Measurements from ENCODE around the gene TM9SF4.
"Not testable (repeated sequence)": the region's sequence is repeated elsewhere in the genome, so short reads cannot be mapped to it uniquely, and the experiment has no call there.

Gene TM9SF4

DNA sequence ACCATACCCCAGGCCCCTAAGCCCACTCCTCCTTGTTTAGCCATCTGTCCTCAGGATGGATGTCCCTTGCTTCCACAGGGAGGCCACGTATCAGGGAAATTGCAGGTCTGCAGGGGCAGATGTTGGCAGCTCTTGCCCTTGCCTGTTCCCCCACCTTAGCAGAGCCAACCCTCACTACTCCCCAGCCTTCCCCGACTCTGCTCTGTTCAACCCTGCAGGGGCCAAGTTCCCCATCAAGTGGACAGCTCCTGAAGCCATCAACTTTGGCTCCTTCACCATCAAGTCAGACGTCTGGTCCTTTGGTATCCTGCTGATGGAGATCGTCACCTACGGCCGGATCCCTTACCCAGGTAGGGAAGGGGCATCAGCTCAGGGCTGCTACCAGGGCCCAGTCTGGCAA is 10.7 kb upstream of the TM9SF4 start:
- no peak for DNase-seq

DNA sequence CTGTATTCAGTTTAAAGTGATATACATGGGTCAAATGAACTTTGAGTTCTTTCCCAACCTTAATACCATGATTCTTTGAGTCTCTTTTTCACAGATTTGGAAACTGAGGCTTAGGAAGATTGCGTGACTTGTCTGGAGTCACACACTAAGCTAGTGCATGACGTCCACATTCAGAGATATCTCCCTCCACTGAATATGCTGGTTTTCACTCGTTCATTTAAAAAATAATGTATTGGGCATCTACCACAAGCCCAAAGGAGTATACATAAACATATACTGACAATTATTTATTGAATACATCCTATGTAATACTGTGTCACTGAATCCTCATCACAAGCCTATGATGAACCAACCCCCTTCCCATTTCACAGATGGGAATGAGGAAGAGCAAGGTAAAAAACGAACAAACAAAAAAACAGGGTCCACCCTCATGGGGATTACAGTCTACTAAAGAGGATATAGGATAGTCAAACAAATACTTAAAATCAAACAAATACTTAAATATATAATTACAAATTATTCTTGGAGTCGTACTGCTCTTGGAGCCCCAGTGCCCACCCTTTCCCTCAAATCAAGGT is 611 bp upstream of the TM9SF4 start:
- DNase-seq, result no peak

DNA sequence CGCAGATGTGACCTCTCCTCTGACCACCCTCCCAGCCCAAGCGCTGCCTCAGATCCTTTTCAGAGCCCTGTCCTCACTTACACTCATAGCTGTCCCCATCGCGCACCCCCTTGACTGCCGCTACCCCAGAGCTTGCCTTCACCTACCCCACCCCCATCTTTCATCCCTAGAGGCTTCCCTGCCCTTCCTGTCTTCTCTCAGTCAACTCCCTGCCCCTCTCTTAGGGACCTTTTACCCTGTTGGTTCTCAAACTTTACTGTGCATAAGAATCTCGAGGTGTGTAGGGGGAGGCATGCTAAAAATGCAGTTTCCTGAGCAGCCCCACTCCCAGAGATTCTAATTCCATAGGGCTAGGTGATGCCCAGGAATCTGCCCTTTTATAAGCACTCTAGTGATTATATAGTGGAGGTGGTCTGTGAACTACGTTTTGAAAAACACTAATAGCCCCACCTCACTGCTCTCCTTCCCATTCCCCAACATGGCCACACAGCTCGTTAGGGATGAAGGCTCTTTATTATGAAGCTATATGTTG is 725 bp downstream of the TM9SF4 start:
- DNase-seq, result no peak

DNA sequence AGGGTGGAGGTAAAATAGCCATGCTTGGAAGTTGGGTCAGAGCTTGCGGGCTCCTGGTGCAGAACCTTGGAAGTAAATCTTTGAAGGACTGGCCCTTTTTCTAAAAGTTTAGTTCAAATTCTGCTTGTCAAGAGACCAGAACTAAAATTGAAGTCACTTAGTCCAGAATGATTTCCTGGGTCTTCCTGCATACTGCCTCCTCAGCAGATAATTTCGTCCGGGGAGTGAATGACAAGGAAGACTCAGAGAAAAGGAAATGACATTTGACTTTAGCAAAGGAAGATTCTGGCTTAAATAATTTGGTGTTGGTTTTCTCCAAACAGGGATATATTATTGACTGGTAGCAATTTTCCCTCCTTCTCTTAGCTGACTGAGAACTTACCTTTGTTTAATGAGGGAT is 1.2 kb downstream of the TM9SF4 start:
- no peak for DNase-seq

- no peak for DNase-seq
These were observed 1.7 kb downstream of the TM9SF4 start for GRCh38 chr20:32111156-32111686.

DNA sequence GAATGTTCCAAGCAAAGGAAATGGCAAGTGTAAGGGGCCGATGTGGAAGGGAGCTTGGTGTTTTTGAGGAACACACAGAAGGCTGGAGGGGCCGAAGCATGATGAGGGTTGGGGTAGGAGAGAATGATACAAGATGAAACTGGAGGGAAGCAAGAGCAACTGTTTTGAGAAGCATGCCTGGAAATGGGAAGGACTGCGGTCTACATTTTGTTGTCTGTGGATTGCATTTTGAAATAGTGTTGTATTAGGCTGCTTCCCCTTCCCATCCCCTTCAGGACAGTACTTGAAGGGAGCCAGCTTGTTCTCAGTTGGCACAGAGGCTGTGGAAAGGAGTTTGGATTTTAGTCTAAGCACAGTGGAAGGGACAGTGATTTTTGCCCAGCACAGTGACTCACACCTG is 2.2 kb downstream of the TM9SF4 start:
- DNase-seq, result no peak

DNA sequence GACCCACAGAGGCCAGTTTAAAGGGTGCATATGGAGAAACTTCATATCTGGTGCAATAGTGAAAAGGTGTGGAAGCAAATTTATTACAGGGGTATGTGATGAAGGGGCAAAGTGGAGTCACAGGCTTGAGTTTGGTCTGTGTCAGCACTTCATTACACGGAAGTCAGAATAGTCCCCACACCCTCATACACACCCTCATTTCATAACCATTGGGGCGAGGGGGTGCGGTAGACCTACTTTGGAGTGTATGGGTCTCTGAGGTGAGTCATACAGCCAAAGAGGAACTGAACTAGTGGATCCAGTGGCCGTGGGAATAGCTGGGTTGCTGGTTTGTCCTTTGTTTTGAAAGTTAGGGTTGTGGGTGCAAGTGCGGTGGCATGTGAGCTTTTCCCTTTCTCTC is 3.3 kb downstream of the TM9SF4 start:
- DNase-seq, result peak in 1 of 2 experiments; percentile 27

- no peak for DNase-seq
These were observed 4.2 kb downstream of the TM9SF4 start for GRCh38 chr20:32113591-32114260.

- DNase-seq, result no peak
These were observed 4.9 kb downstream of the TM9SF4 start for GRCh38 chr20:32114305-32114960.

- DNase-seq, result no peak
These were observed 5.8 kb downstream of the TM9SF4 start for GRCh38 chr20:32115211-32115767.

DNA sequence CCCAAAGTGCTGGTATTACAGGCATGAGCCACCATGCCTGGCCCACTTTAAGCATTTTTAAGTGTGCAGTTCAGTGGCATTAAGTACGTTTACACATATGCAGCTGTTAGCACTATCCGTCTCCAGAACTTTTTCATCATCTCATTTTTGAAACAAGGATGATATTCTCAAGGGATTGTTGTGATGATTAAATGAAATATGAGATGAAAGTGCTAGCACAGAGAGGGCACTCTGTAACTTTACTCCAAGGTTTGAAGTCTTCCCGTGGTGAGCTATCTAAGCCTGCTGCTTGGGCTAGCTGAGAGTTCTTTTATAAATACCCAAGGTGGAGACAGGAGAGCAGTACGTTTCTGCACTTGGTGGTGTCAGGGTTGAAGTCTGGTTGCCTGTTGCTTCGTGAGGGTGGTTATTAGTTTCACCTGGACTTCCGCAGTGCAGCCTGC is 6.6 kb downstream of the TM9SF4 start:
- DNase-seq, result no peak

- not testable (repeated sequence) for DNase-seq
These were observed 7.3 kb downstream of the TM9SF4 start for GRCh38 chr20:32116796-32117195.

GRCh38 chr20:32118427-32118826 is 8.9 kb downstream of the TM9SF4 start:
- not testable (repeated sequence) for DNase-seq

- DNase-seq, result no peak
These were observed 10.2 kb downstream of the TM9SF4 start for GRCh38 chr20:32119734-32120133.

- DNase-seq, result not testable (repeated sequence)
These were observed 12.4 kb downstream of the TM9SF4 start for GRCh38 chr20:32121908-32122307.

DNA sequence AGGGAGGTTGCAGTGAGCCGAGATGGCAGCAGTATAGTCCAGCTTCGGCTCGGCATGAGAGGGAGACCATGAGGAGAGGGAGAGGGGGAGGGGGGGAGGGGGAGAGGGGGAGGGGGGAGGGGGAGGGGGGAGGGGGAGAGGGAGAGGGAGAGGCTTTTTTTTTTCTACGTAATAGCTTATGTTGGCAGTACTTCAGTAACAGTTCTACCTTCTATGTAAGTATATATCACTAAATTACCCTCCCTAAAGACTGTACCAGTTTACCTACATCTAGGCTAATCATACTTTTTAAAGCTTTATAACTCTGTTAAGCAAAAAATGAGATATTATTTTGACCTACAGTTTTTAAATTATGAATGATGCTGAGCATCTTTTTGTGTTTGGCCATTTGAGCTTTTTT is 13.6 kb downstream of the TM9SF4 start:
- DNase-seq, result no peak

DNA sequence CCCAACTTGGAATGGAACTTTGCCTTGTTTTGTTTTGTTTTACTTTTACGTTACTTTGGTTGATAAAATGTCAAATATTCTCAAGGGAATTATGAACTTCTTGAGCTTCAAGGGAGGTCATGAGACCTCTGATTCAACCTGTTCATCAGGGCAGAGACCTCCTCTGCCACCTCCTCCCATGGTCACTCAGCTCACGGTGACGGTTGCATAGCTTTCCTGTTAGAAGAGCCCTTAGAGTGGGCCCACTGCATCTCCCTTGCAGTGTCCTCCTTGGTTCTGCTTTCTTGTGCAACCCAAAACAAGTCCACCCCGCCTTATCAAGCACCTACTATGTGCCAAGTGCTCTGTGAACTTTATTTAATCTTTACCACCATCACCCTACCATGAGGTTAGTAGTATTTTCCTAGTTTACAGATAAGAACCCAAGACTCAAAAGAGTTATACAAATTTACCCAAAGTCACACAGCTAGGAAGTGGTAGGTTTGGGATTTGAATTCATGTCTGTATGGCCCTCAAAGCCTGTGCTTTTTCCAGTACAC is 15.5 kb downstream of the TM9SF4 start:
- DNase-seq, result no peak

DNA sequence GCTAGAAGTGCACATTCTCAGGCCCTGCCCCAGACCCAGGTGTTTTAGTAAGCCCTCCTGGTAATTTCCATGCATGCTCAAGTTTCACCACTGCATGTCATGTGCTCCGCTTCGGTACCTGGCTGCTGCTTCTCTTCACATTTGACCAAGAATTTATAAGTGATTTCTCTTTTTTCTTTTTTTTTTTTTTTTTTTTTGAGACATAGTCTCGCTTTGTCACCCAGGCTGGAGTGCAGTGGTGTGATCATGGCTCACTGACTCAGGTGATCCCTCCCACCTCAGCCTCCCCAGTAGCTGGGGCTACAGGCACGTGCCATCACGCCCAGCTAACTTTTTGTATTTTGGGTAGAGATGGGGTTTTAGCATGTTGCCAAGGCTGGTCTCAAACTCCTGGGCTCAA is 16.0 kb downstream of the TM9SF4 start:
- DNase-seq, result no peak

DNA sequence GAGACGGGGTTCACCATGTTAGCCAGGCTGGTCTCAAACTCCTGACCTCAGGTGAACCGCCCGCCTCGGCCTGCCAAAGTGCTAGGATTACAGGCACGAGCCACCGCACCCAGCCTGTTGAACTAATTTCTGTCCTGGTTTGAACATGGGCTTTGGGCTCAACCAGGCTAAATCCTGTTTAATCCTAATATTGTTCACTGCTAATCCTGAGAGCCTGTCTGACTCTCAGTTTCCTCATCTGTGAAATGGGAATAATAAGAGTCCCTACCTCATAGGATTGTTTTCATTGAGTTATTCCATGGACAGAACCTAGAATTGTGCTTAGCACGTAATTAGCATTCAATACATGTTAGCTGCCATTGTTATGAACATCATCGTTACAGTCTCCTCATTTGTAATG is 17.4 kb downstream of the TM9SF4 start:
- no peak for DNase-seq

GRCh38 chr20:32127347-32127746 is 17.8 kb downstream of the TM9SF4 start:
- DNase-seq, result no peak

DNA sequence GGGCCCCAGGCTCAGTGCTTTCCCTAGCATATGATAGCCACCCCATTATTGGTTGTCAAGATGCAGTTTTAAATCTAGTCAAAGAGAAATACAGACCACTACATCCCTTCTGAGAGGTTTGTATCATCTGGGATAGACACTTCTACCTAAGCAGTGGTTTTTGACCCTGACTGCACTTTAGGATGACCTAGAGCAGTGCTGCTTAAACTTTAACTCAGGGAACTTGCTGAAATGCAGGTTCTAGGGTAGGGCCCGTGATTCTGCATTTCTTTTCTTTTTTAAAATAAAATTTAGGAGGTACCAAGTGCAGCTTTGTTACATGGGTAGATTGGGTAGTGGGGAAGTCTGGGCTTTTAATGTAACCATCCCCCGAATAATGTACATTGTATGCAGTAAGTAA is 18.7 kb downstream of the TM9SF4 start:
- no peak for DNase-seq

GRCh38 chr20:32129863-32130262 is 20.3 kb downstream of the TM9SF4 start:
- no peak for DNase-seq

GRCh38 chr20:32130352-32130751 is 20.8 kb downstream of the TM9SF4 start:
- no peak for DNase-seq
